Glomerular visceral epithelial cell (primary cell): ENCODE results near the gene MAPK14.

Experiments used
- DNase-seq: peaks from one replicate; pipeline ENCODE4 v3.0.0-alpha.2; 2016; ENCODE audit errors: extremely low spot score

MAPK14 gene

GRCh38 chr6:36099869-36100483 lies 72.4 kb downstream of the MAPK14 start:
- no peak for DNase-seq

GRCh38 chr6:36101691-36102090 lies 74.1 kb downstream of the MAPK14 start:
- DNase-seq: no peak

- no peak for DNase-seq
Observed at GRCh38 chr6:36102853-36103252, 75.2 kb downstream of the MAPK14 start.

GRCh38 chr6:36104836-36105235 lies 77.2 kb downstream of the MAPK14 start:
- no peak for DNase-seq

GRCh38 chr6:36109092-36109491 lies 81.5 kb downstream of the MAPK14 start:
- no peak for DNase-seq

GRCh38 chr6:36110050-36110449 lies 82.4 kb downstream of the MAPK14 start:
- no peak for DNase-seq

- no peak for DNase-seq
Observed at GRCh38 chr6:36110863-36111262, 83.3 kb downstream of the MAPK14 start.

- no peak for DNase-seq
Observed at GRCh38 chr6:36111526-36111925, 83.9 kb downstream of the MAPK14 start.

GRCh38 chr6:36113049-36113448 lies 85.4 kb downstream of the MAPK14 start:
- DNase-seq: no peak

GRCh38 chr6:36113703-36114102 lies 86.1 kb downstream of the MAPK14 start:
- DNase-seq: no peak

- no peak for DNase-seq
Observed at GRCh38 chr6:36114798-36115408, 87.3 kb downstream of the MAPK14 start.

- DNase-seq: no peak
Observed at GRCh38 chr6:36115412-36115811, 87.8 kb downstream of the MAPK14 start.

GRCh38 chr6:36116066-36116864 lies 88.7 kb downstream of the MAPK14 start:
- DNase-seq: no peak

GRCh38 chr6:36116943-36117342 lies 89.3 kb downstream of the MAPK14 start:
- DNase-seq: no peak

- DNase-seq: no peak
Observed at GRCh38 chr6:36117658-36118549, 90.3 kb downstream of the MAPK14 start.

- no peak for DNase-seq
Observed at GRCh38 chr6:36118550-36119107, 91.0 kb downstream of the MAPK14 start.

- DNase-seq: no peak
Observed at GRCh38 chr6:36119209-36119608, 91.6 kb downstream of the MAPK14 start.

- no peak for DNase-seq
Observed at GRCh38 chr6:36120018-36120417, 92.4 kb downstream of the MAPK14 start.

GRCh38 chr6:36120539-36120938 lies 92.9 kb downstream of the MAPK14 start:
- DNase-seq: no peak

GRCh38 chr6:36120979-36121786 lies 93.6 kb downstream of the MAPK14 start:
- peak; percentile 74 for DNase-seq
